HG02623 (cell line): ENCODE measurements around the gene CHTF18.

ENCODE experiments used
- ATAC-seq: cut with Tn5 transposase; IDR thresholded peaks from one replicate; pipeline ENCODE4 v1.9.1; 2021; ENCODE audit warnings: moderate library complexity; ENCODE audit not compliant: unreplicated experiment

CHTF18 gene

GRCh38 chr16:843771-844170 is 55.4 kb downstream of the CHTF18 start:
- no peak for ATAC-seq

- no peak for ATAC-seq
Measured at GRCh38 chr16:844638-845350, 56.4 kb downstream of the CHTF18 start.

DNA sequence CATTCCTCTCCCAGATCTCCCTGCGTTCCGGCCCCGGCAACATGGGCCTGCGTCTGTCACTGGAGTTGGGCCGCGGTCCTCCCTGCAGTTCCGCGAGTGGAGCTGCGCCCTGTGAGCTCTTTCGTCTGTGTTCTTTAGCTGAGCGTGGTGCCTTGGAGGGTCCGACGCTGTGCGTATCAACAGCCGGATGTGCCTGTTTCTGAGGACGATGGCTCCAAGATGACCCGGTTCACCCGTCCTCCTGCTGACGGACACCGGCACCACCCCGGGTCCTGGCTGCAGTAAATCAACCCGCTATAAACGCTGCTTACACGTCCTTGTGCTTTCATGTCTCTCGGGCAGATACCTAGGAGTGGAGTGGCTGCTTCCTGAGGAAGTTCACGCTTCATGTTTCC is 56.9 kb downstream of the CHTF18 start:
- no peak for ATAC-seq

- ATAC-seq = no peak
Measured at GRCh38 chr16:847151-847550, 58.7 kb downstream of the CHTF18 start.
